NCI-H524 treated with DMSO at 0.1 percent for 48 hours (cell line): Measurements from ENCODE around the gene OR56A5.
"Not testable (repeated sequence)": the region's sequence is repeated elsewhere in the genome, so short reads cannot be mapped to it uniquely, and the experiment has no call there.

Experiments used
- DNase-seq: peaks from one replicate; lab custom pipeline; 2025; lab: John Stamatoyannopoulos, UW

Gene OR56A5, protein sequence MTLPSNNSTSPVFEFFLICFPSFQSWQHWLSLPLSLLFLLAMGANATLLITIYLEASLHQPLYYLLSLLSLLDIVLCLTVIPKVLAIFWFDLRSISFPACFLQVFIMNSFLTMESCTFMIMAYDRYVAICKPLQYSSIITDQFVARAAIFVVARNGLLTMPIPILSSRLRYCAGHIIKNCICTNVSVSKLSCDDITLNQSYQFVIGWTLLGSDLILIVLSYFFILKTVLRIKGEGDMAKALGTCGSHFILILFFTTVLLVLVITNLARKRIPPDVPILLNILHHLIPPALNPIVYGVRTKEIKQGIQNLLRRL

DNA sequence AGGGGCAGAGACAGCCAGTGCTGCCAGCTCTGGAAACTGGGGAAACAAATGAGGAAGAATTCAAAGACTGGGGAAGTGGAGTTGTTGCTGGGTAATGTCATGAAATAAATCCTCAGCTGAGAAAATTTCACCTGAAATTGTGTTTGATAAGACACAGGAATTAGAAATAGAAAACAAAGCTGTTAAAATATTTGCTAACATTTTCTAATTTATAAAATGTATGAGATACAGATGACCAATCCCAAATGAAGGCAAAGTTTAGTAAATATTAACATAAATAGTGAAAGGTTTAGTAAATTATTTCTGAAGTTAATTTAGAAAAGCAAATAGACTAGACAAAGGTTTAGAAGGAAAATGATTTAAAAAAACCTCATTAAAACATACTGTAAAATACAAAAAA is at the start of gene OR56A5:
Gene OR56A5 (minus strand): TSS at position 101 of the 400 bp plus-strand sequence. CDS start 0 bp downstream, at position 101.
- DNase-seq: no peak

DNA sequence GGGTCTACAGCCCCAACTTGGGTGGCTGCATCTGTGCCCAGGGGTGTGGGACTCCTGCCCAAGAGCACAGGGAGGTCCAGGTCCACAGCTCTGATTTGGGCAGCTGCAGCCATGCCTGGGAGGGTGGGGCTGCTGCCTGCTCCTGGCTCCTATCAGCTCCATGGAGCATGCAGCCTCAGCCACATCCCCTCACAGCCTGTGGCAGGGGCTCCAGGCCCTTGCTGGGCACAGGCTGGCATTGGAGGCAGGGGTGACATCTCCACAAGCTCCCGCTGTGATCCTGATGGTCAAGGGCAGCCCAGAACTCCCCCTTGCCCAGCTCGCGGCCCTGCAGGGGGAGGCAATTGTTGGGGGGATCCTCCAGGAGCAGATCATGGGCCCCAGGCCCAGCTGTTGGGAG is 44.7 kb upstream of the OR56A5 start:
- DNase-seq: no peak

DNA sequence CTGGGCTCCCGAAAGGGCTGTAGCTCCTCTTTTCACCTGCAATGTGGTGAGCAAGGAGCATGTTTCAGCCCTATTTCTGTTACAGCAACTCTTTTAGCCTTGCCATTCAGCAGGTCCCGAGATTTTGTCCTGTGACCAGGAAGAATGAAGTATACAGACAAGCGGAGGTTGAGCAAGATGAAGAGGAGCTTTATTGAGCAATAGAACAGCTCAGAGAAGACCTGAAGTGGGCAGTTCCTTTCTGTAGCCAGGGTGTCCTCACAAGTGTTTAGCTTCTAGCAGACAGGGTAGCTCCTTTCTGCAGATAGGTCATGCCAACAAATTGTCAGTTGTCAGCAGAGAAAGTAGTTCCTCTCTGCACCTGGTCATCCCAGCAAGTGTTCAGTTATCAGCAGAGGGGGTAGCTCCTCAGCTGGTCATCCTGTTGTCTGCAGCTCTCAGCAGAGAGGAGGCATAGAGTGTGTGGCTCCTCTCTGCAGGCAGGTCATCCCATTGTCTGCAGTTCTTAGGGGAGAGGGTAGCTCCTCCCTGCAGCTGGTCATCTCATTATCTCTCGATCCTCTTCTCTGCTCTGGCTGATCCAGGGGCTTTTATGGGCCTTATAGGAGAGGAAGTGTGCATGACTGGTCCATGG is 43.9 kb upstream of the OR56A5 start:
- DNase-seq: no peak

DNA sequence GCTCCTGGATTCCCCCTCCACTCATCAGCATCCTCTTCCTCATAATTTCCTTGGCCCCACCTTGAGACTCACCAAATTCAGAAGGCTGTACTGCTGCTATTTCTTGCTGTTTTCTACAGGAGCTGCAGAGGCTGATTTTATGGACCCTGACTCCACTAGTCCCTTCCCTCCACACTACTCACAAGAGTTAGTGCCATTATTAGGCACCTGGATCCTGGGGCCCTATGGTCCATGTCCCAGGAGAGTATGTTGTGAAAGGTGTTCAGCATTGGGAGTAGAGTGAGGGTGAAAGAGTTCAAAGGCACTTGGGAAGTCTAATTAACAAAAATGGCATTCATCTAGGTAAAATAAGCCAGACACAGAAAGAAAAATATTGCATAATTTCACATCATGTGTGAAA is 38.6 kb upstream of the OR56A5 start, which contains the start of gene OR56A4:
Gene OR56A4 (minus strand): TSS at position 101 of the 400 bp plus-strand sequence. CDS start 3,954 bp downstream, outside the sequence.
- DNase-seq: no peak

DNA sequence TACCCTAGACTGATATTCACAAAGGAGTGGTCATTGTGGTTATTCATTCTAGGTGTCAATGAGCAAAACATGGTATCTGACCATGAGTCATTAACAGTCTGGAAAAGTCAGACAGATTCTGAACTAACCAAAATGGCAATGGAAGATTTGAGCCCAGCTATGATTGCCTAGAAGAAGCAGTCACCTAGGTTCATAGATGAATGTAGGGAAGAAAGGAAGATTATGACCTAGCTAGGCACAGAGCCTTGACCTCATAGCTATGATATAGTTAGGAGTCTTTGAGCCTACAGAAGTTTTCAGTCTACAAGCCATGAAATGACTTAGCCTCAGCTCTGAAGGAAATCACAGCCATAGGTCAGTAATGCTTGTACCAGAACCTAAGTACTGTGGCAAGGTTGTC is 38.1 kb upstream of the OR56A5 start:
- DNase-seq: no peak

DNA sequence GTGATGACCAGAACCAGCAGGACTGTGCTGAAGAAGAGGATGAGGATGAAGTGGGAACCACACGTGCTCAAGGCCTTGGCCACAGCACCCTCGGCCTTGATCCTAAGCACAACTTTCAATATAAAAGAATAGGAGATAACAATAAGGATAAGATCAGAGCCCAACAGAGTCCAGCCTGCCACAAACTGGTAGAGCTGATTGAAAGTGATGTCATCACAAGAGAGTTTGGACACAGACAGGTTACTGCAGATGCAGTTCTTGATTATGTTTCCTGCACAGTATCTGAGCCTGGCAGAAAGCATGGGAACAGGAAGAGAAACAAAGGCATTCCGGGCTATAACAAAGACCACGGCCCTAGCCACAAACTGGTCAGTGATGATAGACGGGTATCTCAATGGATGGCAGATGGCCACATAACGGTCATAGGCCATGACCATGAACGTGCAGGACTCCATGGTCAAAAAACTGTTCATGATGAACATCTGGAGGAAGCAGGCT is 34.0 kb upstream of the OR56A5 start:
- no peak for DNase-seq

DNA sequence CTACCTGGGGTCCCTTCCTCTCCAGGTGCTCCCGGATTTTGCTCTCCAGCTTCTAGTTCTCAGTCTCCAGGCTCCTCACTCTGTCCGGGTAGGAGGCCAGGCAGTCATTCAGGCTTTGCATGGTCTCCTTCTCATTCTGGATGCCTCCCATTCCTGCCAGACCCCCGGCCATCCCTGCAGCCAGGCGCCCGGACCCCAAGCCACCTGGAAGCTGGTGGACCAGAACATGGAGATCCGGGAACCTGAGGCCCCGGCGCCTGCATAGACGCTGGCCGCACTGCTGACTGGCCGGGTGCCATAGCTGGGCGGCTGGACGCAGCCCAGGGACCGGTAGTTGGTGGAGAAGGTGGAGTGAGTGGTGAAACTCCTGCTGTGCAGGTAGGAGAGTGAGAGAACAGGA is 26.5 kb upstream of the OR56A5 start:
- DNase-seq: no peak

DNA sequence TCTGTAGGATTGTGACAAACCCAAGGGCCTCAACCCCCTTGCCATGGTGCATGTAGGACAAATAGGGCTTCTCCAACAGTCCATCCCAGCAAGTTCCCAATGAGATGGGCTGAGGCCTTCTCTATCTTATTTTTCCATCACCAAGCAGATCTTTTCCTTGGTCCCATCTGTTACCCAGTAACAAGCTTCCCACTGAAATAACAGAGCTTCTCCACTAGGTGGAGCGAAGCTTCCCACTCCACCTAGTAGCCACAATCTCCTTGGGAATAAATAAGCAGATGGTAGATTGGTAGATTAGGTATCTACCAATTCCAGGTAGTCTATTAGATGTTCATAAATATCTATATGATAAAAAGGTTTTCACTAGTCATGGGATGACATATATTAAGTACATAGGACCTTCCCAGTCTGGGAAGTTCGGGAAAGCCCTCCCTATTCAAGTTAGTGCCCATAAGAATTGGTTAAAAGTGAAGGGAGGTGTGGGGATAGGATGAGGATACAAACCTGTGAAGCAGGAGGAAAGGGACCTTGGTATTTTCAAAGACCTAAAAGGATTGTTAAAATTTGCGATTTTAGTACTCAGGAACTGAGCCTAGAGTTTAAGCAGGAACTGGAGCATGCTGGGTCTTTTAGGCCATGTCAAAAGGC is 24.4 kb upstream of the OR56A5 start:
- DNase-seq: no peak

DNA sequence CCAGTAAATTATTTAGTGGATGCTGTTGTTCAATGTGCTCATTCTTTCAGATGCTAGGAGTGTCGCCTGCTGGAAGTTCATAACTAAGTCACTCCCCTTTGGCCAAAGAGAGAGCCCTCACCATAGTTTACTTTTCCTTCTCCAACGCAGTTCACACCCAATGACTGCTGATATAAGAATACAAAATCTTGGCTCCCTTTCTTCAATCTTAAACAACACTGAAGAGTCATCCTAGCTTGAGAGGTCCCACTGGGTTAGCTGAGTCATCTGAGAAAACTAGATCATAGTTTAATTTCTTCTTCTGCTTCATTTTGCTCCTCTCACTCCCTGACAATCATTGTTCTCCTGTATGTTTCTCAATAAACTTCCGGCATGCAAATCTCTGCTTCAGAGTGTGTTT is 23.9 kb upstream of the OR56A5 start:
- no peak for DNase-seq

DNA sequence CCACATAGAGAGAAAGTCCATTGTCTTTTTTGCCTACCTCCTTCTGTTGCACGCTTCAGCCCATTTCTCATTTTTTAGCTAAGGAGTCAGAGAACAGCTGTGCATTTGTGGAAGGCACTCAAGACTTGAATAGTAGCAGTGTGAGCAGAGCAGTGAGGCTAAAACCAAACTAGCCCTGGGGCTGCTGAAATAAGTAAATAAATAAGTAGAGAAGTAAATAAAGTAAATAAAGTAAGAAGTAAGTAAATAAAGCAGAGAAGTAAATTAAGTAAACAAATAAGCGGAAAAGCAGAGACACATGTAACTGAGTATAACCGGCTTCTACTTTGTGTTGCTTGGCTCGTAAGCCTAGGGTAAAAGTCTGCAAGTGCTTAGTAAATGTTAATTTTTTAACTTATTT is 20.9 kb upstream of the OR56A5 start:
- no peak for DNase-seq

DNA sequence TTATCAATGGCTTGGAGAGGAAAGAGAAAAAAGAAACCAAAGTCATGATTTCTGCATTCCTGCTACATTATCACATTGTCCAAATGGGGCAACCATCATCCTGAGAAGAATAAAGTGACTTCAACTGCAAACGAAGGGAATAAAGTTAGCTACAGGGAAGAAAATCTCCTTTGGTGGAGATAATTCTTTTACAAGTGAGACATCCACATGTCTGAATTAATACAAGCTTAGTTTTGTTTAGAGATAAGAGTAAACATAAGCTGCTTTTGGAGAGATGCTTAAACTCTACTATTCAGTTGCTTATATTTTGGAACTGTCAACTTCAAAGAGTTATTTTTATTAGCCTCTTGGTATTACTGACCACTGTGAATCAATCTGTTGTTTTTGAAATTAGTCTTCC is 18.6 kb upstream of the OR56A5 start, which contains the start of gene OR52L1:
Gene OR52L1 (minus strand): TSS at position 101 of the 400 bp plus-strand sequence. CDS start 55 bp downstream, at position 46.
- DNase-seq: no peak

DNA sequence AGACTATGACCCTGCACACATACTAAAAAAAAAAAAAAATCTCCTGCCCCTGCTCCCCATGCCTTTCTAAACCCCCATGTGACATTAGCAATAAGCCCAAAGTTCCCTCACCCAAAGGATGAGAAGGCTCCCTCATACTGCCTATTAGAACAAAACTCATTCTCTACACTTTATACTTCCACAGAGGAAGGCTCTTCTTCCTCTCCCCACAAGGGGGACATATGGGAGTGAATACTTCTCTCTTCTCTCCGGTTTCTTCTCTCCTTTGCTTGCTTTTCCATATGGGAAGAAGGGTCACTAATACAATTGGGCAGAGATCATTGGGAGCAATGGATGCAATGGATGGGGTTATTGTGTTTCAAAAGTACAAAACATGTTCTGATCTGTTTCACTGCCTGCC is 15.1 kb upstream of the OR56A5 start:
- DNase-seq: no peak

DNA sequence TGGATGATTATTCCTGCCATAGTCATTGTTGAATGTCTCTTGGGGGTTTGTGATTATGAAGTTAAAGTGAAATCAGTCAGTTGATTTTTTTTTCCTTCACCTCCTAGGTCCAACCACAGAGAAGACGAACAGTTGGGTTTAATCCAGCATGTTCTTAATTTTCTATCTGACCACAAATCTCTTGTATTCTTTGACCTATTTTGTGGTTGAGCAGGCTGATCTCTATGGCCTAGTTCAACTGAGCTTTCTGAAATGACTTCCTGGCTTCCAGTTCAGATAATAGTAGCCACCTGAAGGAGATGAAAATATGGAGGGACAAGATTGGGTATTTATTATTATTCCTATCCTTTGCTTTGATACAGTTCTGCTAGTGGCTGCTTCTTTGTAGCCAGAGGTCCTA is 5.2 kb upstream of the OR56A5 start:
- DNase-seq: no peak

DNA sequence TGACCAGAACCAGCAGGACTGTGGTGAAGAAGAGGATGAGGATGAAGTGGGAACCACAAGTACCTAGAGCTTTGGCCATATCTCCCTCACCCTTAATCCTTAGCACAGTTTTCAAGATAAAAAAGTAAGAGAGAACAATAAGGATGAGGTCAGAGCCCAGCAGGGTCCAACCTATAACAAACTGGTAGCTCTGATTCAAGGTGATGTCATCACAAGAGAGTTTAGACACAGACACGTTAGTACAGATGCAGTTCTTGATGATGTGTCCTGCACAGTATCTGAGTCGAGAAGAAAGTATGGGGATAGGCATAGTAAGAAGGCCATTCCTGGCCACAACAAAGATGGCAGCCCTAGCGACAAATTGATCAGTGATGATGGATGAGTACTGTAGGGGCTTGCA is 586 bp downstream of the OR56A5 start:
- no peak for DNase-seq

DNA sequence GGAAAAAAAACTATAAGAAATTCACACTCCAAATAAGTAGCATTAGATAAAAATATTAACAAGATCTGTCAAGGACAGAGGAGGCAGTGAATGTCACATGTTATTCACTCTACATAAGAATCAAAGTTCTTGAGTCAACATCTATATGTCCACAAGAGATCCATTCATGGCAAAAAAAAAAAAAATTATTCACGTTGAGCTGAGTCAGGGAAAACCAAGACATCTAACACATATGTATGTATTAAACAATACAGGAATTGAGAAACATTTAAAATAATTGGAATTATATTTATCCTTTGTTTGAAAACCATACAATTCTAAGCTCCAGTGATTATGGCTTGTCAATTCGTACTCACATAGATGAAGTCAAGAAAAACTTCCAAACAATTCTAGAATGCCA is 1.3 kb downstream of the OR56A5 start:
- DNase-seq: no peak

DNA sequence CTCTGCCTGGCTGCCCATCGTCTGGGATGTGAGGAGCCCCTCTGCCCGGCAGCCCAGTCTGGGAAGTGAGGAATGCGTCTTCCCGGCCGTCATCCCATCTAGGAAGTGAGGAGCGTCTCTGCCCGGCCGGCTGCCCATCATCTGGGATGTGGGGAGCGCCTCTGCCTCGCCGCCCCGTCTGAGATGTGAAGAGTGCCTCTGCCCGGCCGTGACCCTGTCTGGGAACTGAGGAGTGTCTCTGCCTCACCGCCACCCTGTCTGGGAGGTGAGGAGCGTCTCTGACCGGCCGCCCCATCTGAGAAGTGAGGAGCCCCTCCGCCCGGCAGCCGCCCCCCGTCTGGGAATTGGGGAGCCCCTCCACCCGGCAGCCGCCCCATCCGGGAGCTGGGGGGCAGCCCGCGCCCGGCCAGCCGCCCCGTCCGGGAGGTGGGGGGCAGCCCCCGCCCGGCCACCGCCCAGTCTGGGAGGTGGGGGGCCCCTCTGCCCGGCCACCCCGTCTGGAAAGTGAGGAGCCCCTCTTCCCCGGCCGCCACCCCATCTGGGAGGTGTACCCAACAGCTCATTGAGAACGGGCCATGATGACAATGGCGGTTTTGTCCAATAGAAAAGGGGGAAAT is 7.5 kb downstream of the OR56A5 start:
- DNase-seq: not testable (repeated sequence)

DNA sequence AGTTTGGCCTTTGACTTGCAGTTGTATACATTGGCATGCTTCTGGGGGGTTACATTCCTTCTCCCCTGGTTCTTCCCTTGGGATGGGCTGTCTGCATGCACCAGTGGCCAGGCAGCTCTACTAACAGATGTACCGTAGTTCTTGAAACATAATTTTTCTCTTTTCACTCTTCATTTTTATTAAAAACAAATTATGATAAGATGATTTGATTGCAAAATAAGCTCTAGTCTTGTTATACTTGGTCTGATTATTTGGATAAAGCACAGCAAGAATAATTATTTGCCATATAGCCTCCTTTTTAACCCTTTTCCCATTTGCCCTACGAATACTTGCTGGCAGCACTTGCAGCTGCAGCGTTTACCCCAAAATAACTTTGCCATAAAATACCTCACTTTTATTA is 12.7 kb downstream of the OR56A5 start:
- DNase-seq: no peak

DNA sequence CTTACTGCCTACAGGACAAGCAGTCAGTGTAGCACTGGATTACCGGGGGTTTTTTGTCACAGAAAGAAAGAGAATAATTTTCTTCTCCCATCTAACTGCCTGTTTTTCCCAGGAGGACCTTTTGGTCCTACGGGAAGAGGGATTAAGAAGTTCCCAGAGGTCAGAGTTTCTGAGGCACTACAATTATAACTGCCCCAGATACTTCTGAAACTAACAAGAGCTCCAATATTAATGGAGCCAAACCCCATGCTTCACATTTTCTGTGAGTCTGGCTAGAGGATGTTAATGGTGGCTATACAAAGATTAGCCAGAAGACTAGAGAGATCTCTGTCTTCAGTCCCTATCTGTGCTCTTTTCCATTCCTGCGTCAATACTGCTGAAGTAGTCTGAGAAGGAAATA is 26.3 kb downstream of the OR56A5 start, which contains the start of gene OR56A3:
Gene OR56A3 (plus strand): TSS at position 301 of the 400 bp plus-strand sequence. CDS start 5,096 bp downstream, outside the sequence.
- no peak for DNase-seq

DNA sequence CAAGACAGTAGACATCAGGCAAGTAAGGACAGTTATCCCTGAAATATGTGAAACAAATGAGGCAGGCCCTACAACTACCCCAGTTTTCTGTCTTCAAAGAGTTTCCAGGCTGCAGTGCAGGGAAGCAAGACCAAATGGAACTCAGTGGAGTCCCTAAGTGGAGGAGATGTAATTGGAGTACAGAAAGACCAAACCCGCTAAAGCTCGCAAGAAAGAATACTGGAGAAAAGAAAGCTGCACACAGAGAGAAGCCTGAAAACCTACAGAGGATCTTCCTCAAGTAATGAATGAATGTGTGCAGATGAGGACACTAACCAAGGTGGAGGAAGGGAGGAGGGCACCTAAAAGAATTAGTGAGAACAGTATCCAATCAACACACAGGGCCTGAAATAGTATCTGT is 27.5 kb downstream of the OR56A5 start:
- DNase-seq: no peak

DNA sequence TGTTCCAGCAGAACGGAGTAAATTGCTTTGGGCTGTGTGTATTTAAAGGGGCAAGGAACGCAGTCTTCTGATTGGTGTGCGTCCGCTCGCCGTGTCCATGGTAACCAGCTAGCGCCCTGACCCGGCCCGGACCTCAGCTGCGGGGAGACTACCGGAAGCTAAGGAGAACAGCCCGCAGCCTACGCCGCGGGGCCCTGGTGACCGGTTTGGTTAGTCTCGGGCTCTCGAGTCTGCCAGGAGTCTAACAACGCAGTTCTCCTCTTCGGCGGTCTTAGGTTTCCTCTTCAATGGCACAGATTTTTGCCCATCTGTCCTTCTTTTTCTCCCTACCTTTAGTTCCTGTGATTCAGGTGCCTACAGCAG is 29.7 kb downstream of the OR56A5 start:
- no peak for DNase-seq

DNA sequence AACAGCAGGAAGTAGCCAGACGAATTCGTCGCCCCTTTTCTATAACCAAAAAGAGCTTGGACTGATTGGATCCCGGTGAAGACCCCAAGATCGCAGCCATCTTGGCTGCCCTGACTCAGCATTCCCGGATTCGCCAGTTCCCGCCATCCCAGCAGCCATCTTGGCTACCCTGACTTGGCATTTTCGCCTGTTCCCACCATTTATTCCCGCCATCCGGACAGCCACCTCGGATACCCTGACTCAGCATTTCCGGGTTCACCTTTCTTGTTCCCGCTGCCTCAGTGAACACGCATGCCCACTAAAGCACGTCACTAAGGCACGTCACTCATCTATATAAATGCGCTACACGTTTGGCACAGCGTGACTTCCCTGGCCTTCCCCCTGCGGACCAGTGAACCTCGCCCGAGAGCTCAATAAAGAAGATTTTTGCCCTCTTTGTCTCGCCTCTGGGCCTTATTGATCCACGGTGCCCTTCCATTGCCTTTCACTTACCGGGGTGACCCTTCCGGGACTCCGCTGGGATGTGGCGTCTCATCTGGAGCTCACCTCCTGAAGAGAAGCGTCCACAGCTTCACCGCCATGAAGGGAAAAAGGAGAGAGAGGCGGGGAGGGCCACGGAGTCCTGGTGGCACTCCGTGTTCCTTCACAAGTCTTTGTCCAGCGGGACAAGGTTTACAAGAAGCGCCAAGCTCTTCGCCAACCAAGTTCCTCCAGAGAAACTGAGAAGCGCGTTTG is 30.3 kb downstream of the OR56A5 start:
- no peak for DNase-seq

DNA sequence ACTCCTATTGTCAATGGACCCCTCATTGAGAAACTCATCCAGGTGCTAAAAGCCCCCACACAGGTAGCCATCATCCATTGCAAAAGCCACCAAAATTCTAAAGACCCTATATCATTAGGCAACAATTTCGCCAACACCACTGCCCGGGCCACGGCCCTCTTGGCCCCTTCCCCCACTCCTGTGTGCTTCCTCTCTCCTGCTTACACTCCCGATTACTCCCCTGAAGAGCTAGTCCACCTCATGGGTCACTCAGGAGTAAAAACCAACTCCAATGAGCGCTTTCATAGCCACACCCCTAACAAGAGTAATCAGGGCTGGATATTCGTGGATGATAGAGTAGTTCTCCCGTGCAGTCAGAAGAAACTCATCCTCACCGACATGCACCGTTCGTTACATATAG is 35.2 kb downstream of the OR56A5 start:
- no peak for DNase-seq
